CD4-positive, alpha-beta T cell treated with Interleukin-15 for 1 hour (primary cell): ENCODE data around the gene CADPS.

Experiments used
- DNase-seq: peaks from one replicate; pipeline ENCODE4 v3.0.0-alpha.2; 2020

CADPS gene

GRCh38 chr3:62873451-62873760 is 1.8 kb downstream of the CADPS start:
- DNase-seq = no peak

- DNase-seq = no peak
Measured at GRCh38 chr3:62872318-62872717, 2.9 kb downstream of the CADPS start.

GRCh38 chr3:62870321-62870720 is 4.9 kb downstream of the CADPS start:
- DNase-seq = no peak

GRCh38 chr3:62863648-62864047 is 11.6 kb downstream of the CADPS start:
- no peak for DNase-seq

GRCh38 chr3:62859203-62859791 is 15.9 kb downstream of the CADPS start:
- DNase-seq = no peak

- no peak for DNase-seq
Measured at GRCh38 chr3:62845996-62846395, 29.2 kb downstream of the CADPS start.

- DNase-seq = no peak
Measured at GRCh38 chr3:62843508-62843907, 31.7 kb downstream of the CADPS start.

- DNase-seq = no peak
Measured at GRCh38 chr3:62839748-62840147, 35.5 kb downstream of the CADPS start.

- no peak for DNase-seq
Measured at GRCh38 chr3:62837145-62837787, 38.0 kb downstream of the CADPS start.

GRCh38 chr3:62835554-62836236 is 39.5 kb downstream of the CADPS start:
- DNase-seq = no peak

- DNase-seq = no peak
Measured at GRCh38 chr3:62833538-62833937, 41.7 kb downstream of the CADPS start.

GRCh38 chr3:62832553-62832952 is 42.7 kb downstream of the CADPS start:
- DNase-seq = no peak

GRCh38 chr3:62830727-62831322 is 44.4 kb downstream of the CADPS start:
- no peak for DNase-seq

GRCh38 chr3:62827550-62827949 is 47.7 kb downstream of the CADPS start:
- no peak for DNase-seq

- no peak for DNase-seq
Measured at GRCh38 chr3:62824965-62825592, 50.1 kb downstream of the CADPS start.

GRCh38 chr3:62823461-62824050 is 51.7 kb downstream of the CADPS start:
- DNase-seq = no peak

GRCh38 chr3:62822905-62823304 is 52.3 kb downstream of the CADPS start:
- no peak for DNase-seq

- DNase-seq = no peak
Measured at GRCh38 chr3:62818347-62818746, 56.9 kb downstream of the CADPS start.

- DNase-seq = no peak
Measured at GRCh38 chr3:62817678-62818077, 57.5 kb downstream of the CADPS start.

- no peak for DNase-seq
Measured at GRCh38 chr3:62815981-62816380, 59.2 kb downstream of the CADPS start.

- DNase-seq = no peak
Measured at GRCh38 chr3:62812631-62813030, 62.6 kb downstream of the CADPS start.

- no peak for DNase-seq
Measured at GRCh38 chr3:62811119-62811518, 64.1 kb downstream of the CADPS start.

- no peak for DNase-seq
Measured at GRCh38 chr3:62809369-62809768, 65.8 kb downstream of the CADPS start.
